ENCODE measurements around the gene GPR150. TPM values are rescaled to one million over a fixed set of nuclear protein-coding genes. Genes with fewer than 3 reads are reported as not detected.

GPR150 gene
- total RNA-seq, 2 experiments from 2014 or later: not detected

- Histone ChIP-seq H3K4me2 (ENCODE audit: low read length) (no peak overlapping the region), H3K9me2 (ENCODE audit: insufficient read depth, low read length) (no peaks in the 10 kb centered on the region), H2AFZ (ENCODE audit: low read length) (no peak overlapping the region), H3K4me3 (ENCODE audit: low read depth, low read length, poor library complexity, severe bottlenecking) (no peak overlapping the region), H3K9me3 (ENCODE audit: low read length) (no peaks in the 10 kb centered on the region), H3K36me3 (ENCODE audit: insufficient read depth, low read length) (no peaks in the 10 kb centered on the region), H3K4me1 (ENCODE audit: insufficient read depth, low read length, poor library complexity, severe bottlenecking) (no peaks in the 10 kb centered on the region), H3K27ac (ENCODE audit: low read depth, low read length, poor library complexity, severe bottlenecking) (no peak overlapping the region), H3K79me2 (ENCODE audit: insufficient read depth, low read depth, low read length) (no peaks in the 10 kb centered on the region), H4K20me1 (ENCODE audit: insufficient read depth, low read length) (no peaks in the 10 kb centered on the region)
- no peak for DNase-seq (ENCODE audit: low spot score)
- CTCF ChIA-PET (ENCODE audit: unreplicated experiment): no interaction called here
- BruUV-seq (replicated peaks): no TSS peak
- TF ChIP-seq CTCF (conservative IDR thresholded peaks at IDR 0.05; ENCODE audit: low read length): no peak
- no peak for TF ChIP-seq EZH2phosphoT487 (IDR thresholded peaks at IDR 0.05; ENCODE audit: borderline replicate concordance, low read depth, low read length)
- intact Hi-C loops (cut with micrococcal nuclease; ENCODE audit: unreplicated experiment): no loop called here
- POLR2A ChIA-PET: no interaction called here
Measured at GRCh38 chr5:95583992-95584391, 35.9 kb upstream of the GPR150 start.

GRCh38 chr5:95590880-95591279, 29.0 kb upstream of the GPR150 start:
- H3K9me2 ChIP-seq (ENCODE audit: insufficient read depth, low read length): no peaks in the 10 kb centered on the region
- no peak overlapping the region for H3K4me2 ChIP-seq (ENCODE audit: low read length)
- no peaks in the 10 kb centered on the region for H4K20me1 ChIP-seq (ENCODE audit: insufficient read depth, low read length)
- peaks cover 3% of the 10 kb centered on the region for H3K4me1 ChIP-seq (ENCODE audit: insufficient read depth, low read length, poor library complexity, severe bottlenecking)
- no peak for DNase-seq (ENCODE audit: low spot score)
- no peak overlapping the region for H3K27ac ChIP-seq (ENCODE audit: low read depth, low read length, poor library complexity, severe bottlenecking)
- BruUV-seq (replicated peaks): no TSS peak
- no peak overlapping the region for H2AFZ ChIP-seq (ENCODE audit: low read length)
- CTCF ChIA-PET (ENCODE audit: unreplicated experiment): no interaction called here
- intact Hi-C loops (cut with micrococcal nuclease; ENCODE audit: unreplicated experiment): no loop called here
- no peaks in the 10 kb centered on the region for H3K36me3 ChIP-seq (ENCODE audit: insufficient read depth, low read length)
- no peak overlapping the region for H3K4me3 ChIP-seq (ENCODE audit: low read depth, low read length, poor library complexity, severe bottlenecking)
- no peaks in the 10 kb centered on the region for H3K79me2 ChIP-seq (ENCODE audit: insufficient read depth, low read depth, low read length)
- POLR2A ChIA-PET: no interaction called here
- TF ChIP-seq EZH2phosphoT487 (IDR thresholded peaks at IDR 0.05; ENCODE audit: borderline replicate concordance, low read depth, low read length): no peak
- no peak for TF ChIP-seq CTCF (conservative IDR thresholded peaks at IDR 0.05; ENCODE audit: low read length)
- no peaks in the 10 kb centered on the region for H3K9me3 ChIP-seq (ENCODE audit: low read length)

GRCh38 chr5:95591490-95591901, 28.4 kb upstream of the GPR150 start:
- H3K4me1 ChIP-seq (ENCODE audit: insufficient read depth, low read length, poor library complexity, severe bottlenecking): peaks cover 3% of the 10 kb centered on the region
- BruUV-seq (replicated peaks): no TSS peak
- no peak overlapping the region for H2AFZ ChIP-seq (ENCODE audit: low read length)
- no peaks in the 10 kb centered on the region for H4K20me1 ChIP-seq (ENCODE audit: insufficient read depth, low read length)
- intact Hi-C loops (cut with micrococcal nuclease; ENCODE audit: unreplicated experiment): no loop called here
- H3K9me2 ChIP-seq (ENCODE audit: insufficient read depth, low read length): no peaks in the 10 kb centered on the region
- no peaks in the 10 kb centered on the region for H3K79me2 ChIP-seq (ENCODE audit: insufficient read depth, low read depth, low read length)
- no peaks in the 10 kb centered on the region for H3K9me3 ChIP-seq (ENCODE audit: low read length)
- H3K4me3 ChIP-seq (ENCODE audit: low read depth, low read length, poor library complexity, severe bottlenecking): no peak overlapping the region
- CTCF ChIA-PET (ENCODE audit: unreplicated experiment): no interaction called here
- H3K27ac ChIP-seq (ENCODE audit: low read depth, low read length, poor library complexity, severe bottlenecking): no peak overlapping the region
- POLR2A ChIA-PET: no interaction called here
- no peak overlapping the region for H3K4me2 ChIP-seq (ENCODE audit: low read length)
- H3K36me3 ChIP-seq (ENCODE audit: insufficient read depth, low read length): no peaks in the 10 kb centered on the region
- TF ChIP-seq EZH2phosphoT487 (IDR thresholded peaks at IDR 0.05; ENCODE audit: borderline replicate concordance, low read depth, low read length) (no peak), CTCF (conservative IDR thresholded peaks at IDR 0.05; ENCODE audit: low read length) (no peak)
- DNase-seq (ENCODE audit: low spot score): no peak

Measured in OCI-LY7 (cell line).